Measurements from ENCODE around the gene ZNF143.

- TF ChIP-seq CTCF (IDR thresholded peaks at IDR 0.05 in 4 of 5, conservative IDR thresholded peaks at IDR 0.05 in 1 of 5), result no peak
- TF ChIP-seq POLR2A (IDR thresholded peaks at IDR 0.05), result no peak
Observed at GRCh38 chr11:9438611-9439010, 22.2 kb upstream of the ZNF143 start.

All from gastrocnemius medialis (tissue), 4 donors.